Stimulated activated naive CD4-positive, alpha-beta T cell treated with Interleukin-2 at 50 U/mL for 16 hours (primary cell): ENCODE data around the gene SLC10A6.
"Not testable (repeated sequence)": the region's sequence is repeated elsewhere in the genome, so short reads cannot be mapped to it uniquely, and the experiment has no call there.

Experiments
- DNase-seq: peaks from one replicate; lab custom pipeline; 2025; lab: John Stamatoyannopoulos, UW

SLC10A6 gene

GRCh38 chr4:86848732-86849619 is at the start of gene SLC10A6:
Gene SLC10A6 (minus strand): TSS chr4:86849384. CDS start chr4:86849115, 269 bp downstream.
- no peak for DNase-seq

- no peak for DNase-seq
Observed at GRCh38 chr4:86898562-86898961, 49.4 kb upstream of the SLC10A6 start.

- no peak for DNase-seq
Observed at GRCh38 chr4:86896596-86896995, 47.4 kb upstream of the SLC10A6 start.

GRCh38 chr4:86895692-86896488 is 46.7 kb upstream of the SLC10A6 start:
- DNase-seq: no peak

- no peak for DNase-seq
Observed at GRCh38 chr4:86894455-86894854, 45.3 kb upstream of the SLC10A6 start.

GRCh38 chr4:86893136-86893535 is 44.0 kb upstream of the SLC10A6 start:
- no peak for DNase-seq

- DNase-seq: no peak
Observed at GRCh38 chr4:86892636-86892960, 43.4 kb upstream of the SLC10A6 start.

GRCh38 chr4:86891762-86892635 is 42.8 kb upstream of the SLC10A6 start, which contains the start of gene C4orf36:
Gene C4orf36 (minus strand): TSS chr4:86892422. CDS start chr4:86891520, 902 bp downstream.
- DNase-seq: peak; percentile 11

GRCh38 chr4:86890790-86891189 is 41.6 kb upstream of the SLC10A6 start:
- DNase-seq: no peak

- DNase-seq: no peak
Observed at GRCh38 chr4:86879641-86880040, 30.5 kb upstream of the SLC10A6 start.

- DNase-seq: no peak
Observed at GRCh38 chr4:86878640-86879039, 29.5 kb upstream of the SLC10A6 start.

GRCh38 chr4:86876894-86877685 is 27.9 kb upstream of the SLC10A6 start:
- DNase-seq: no peak

- not testable (repeated sequence) for DNase-seq
Observed at GRCh38 chr4:86875436-86875835, 26.3 kb upstream of the SLC10A6 start.

GRCh38 chr4:86872135-86872534 is 23.0 kb upstream of the SLC10A6 start:
- DNase-seq: no peak

- DNase-seq: no peak
Observed at GRCh38 chr4:86870442-86871069, 21.4 kb upstream of the SLC10A6 start.

- DNase-seq: no peak
Observed at GRCh38 chr4:86857341-86858052, 8.3 kb upstream of the SLC10A6 start.

- DNase-seq: no peak
Observed at GRCh38 chr4:86856896-86857295, 7.7 kb upstream of the SLC10A6 start.

- DNase-seq: no peak
Observed at GRCh38 chr4:86855572-86855971, 6.4 kb upstream of the SLC10A6 start.

GRCh38 chr4:86853209-86853608 is 4.0 kb upstream of the SLC10A6 start:
- no peak for DNase-seq

GRCh38 chr4:86848136-86848535 is 1.0 kb downstream of the SLC10A6 start:
- DNase-seq: no peak
